IMR-90 (cell line): ENCODE data around the gene STOM. TPM values are rescaled to one million over a fixed set of nuclear protein-coding genes. Genes with fewer than 3 reads are reported as not detected.
A peak's percentile ranks its signal among the peaks of the same experiment; 100 is the strongest.

Source experiments
- ATAC-seq: fragments of 200-7000 bp; cut with Tn5 transposase; 2 replicates; pipeline ENCODE4 v1.9.1; 2020; ENCODE audit warnings: low read depth, mild to moderate bottlenecking, moderate library complexity
- BruUV-seq: library from RNA; stranded (reverse); fragments of 400-500 nt; replicated peaks from 2 replicates; lab custom pipeline; 2021; lab: Mats Ljungman, UMichigan
- CTCF ChIA-PET: fragments of 300-600 bp; formaldehyde crosslinking; extraction: SDS; loops from one replicate; lab custom pipeline; 2021; ENCODE audit warnings: antibody characterized with exemption; lab: Yijun Ruan, JAX
- POLR2A ChIA-PET: fragments of 300-600 bp; sonication (Branson Sonifier 250); formaldehyde crosslinking; loops from one replicate; lab custom pipeline; 2022; ENCODE audit warnings: antibody characterized with exemption; ENCODE audit not compliant: unreplicated experiment; lab: Charles Lee
- DNase-seq: peaks from one replicate; pipeline ENCODE4 v3.0.0; 2013
- H2AFZ ChIP-seq: replicated peaks from 2 replicates; pipeline ENCODE3; 2013; ENCODE audit warnings: low read length, mild to moderate bottlenecking; ENCODE audit not compliant: poor library complexity
- H2AK5ac ChIP-seq: 2 replicates; pipeline ENCODE4 v1.6.1; 2013; ENCODE audit warnings: low read depth, low read length, inconsistent platforms
- H2AK9ac ChIP-seq: replicated peaks from 2 replicates; pipeline ENCODE3; 2013; ENCODE audit warnings: mild to moderate bottlenecking, low read depth, low read length, moderate library complexity; ENCODE audit not compliant: poor library complexity
- H2BK120ac ChIP-seq: 2 replicates; pipeline ENCODE4 v1.6.1; 2013; ENCODE audit warnings: low read depth, low read length, inconsistent platforms
- H2BK15ac ChIP-seq: 3 replicates; pipeline ENCODE4 v1.6.1; 2013; ENCODE audit warnings: low read depth, low read length, inconsistent platforms
- H2BK20ac ChIP-seq: 2 replicates; pipeline ENCODE4 v1.6.1; 2013; ENCODE audit warnings: low read depth, mild to moderate bottlenecking, inconsistent platforms, low read length, moderate library complexity
- H2BK5ac ChIP-seq: 2 replicates; pipeline ENCODE4 v1.6.1; 2013; ENCODE audit warnings: mild to moderate bottlenecking, low read depth, low read length, inconsistent platforms; ENCODE audit not compliant: poor library complexity, severe bottlenecking
- H3K14ac ChIP-seq: replicated peaks from 2 replicates; pipeline ENCODE4 v1.6.1; 2013; ENCODE audit warnings: low read depth, low read length, inconsistent platforms
- H3K18ac ChIP-seq: 2 replicates; pipeline ENCODE4 v1.6.1; 2013; ENCODE audit warnings: low read depth, low read length, control low read depth
- H3K23ac ChIP-seq: 2 replicates; pipeline ENCODE4 v1.6.1; 2013; ENCODE audit warnings: low read depth, low read length, inconsistent platforms
- H3K27ac ChIP-seq: 2 replicates; pipeline ENCODE4 v1.5.1; 2013; ENCODE audit warnings: mild to moderate bottlenecking, control low read depth, low read length; ENCODE audit not compliant: insufficient read depth
- H3K27me3 ChIP-seq: 2 replicates; pipeline ENCODE4 v1.6.1; 2013; ENCODE audit warnings: low read length; ENCODE audit not compliant: control insufficient read depth, insufficient read depth
- H3K36me3 ChIP-seq: 2 replicates; pipeline ENCODE4 v1.6.1; 2013; ENCODE audit warnings: low read length, mixed read lengths; ENCODE audit not compliant: control insufficient read depth, insufficient read depth
- H3K4ac ChIP-seq: 2 replicates; pipeline ENCODE4 v1.6.1; 2013; ENCODE audit warnings: low read depth, low read length, inconsistent platforms
- H3K4me1 ChIP-seq: 2 replicates; pipeline ENCODE4 v1.6.1; 2013; ENCODE audit warnings: low read length, mixed read lengths; ENCODE audit not compliant: control insufficient read depth, insufficient read depth
- H3K4me2 ChIP-seq: 2 replicates; pipeline ENCODE4 v1.6.1; 2013; ENCODE audit warnings: low read depth, mild to moderate bottlenecking, control low read depth, low read length, moderate library complexity
- H3K4me3 ChIP-seq: 2 replicates; pipeline ENCODE4 v1.5.1; 2013; ENCODE audit warnings: low read depth, mild to moderate bottlenecking, control low read depth, low read length, moderate library complexity; ENCODE audit not compliant: insufficient read depth
- H3K56ac ChIP-seq: 2 replicates; pipeline ENCODE4 v1.6.1; 2013; ENCODE audit warnings: low read length, inconsistent platforms; ENCODE audit not compliant: insufficient read depth; ENCODE audit errors: extremely low read depth
- H3K79me1 ChIP-seq, 2 experiments: 2 replicates each; pipeline ENCODE4 v1.6.1; 2013; ENCODE audit warnings: low read length in 2 of 2, inconsistent platforms in 1 of 2, low read depth in 1 of 2
- H3K9ac ChIP-seq: 2 replicates; pipeline ENCODE4 v1.6.1; 2013; ENCODE audit warnings: low read depth, low read length, control low read depth
- H3K9me1 ChIP-seq: 2 replicates; pipeline ENCODE4 v1.6.1; 2013; ENCODE audit warnings: low read length, inconsistent platforms; ENCODE audit not compliant: insufficient read depth
- H3K9me3 ChIP-seq: 2 replicates; pipeline ENCODE4 v1.6.1; 2013; ENCODE audit warnings: low read length; ENCODE audit not compliant: control insufficient read depth, insufficient read depth
- H4K20me1 ChIP-seq: 2 replicates; pipeline ENCODE4 v1.6.1; 2013; ENCODE audit warnings: low read length, inconsistent platforms; ENCODE audit not compliant: insufficient read depth
- H4K5ac ChIP-seq: 2 replicates; pipeline ENCODE4 v1.6.1; 2013; ENCODE audit warnings: mild to moderate bottlenecking, low read depth, low read length, control low read depth
- H4K8ac ChIP-seq, 2 experiments: 2 replicates each; pipeline ENCODE4 v1.6.1; 2013; ENCODE audit warnings: low read depth in 2 of 2, low read length in 2 of 2, control low read depth in 1 of 2, inconsistent platforms in 1 of 2
- H4K91ac ChIP-seq: 2 replicates; pipeline ENCODE4 v1.6.1; 2013; ENCODE audit warnings: low read depth, low read length, inconsistent platforms; ENCODE audit not compliant: insufficient read depth
- CEBPB ChIP-seq: IDR thresholded peaks from 2 replicates; pipeline ENCODE4 v1.6.1; 2012; ENCODE audit warnings: low read depth, low read length, improper control_type of control experiment
- CHD1 ChIP-seq: IDR thresholded peaks from 2 replicates; pipeline ENCODE4 v1.6.1; 2012; ENCODE audit warnings: low read depth, low read length, improper control_type of control experiment
- POLR2A ChIP-seq: IDR thresholded peaks from 2 replicates; pipeline ENCODE4 v1.6.1; 2012; ENCODE audit warnings: mild to moderate bottlenecking, low read depth, low read length
- RCOR1 ChIP-seq: IDR thresholded peaks from 2 replicates; pipeline ENCODE4 v1.6.1; 2012; ENCODE audit warnings: mild to moderate bottlenecking, low read length, improper control_type of control experiment; ENCODE audit not compliant: insufficient replicate concordance
- RFX5 ChIP-seq: IDR thresholded peaks from 2 replicates; pipeline ENCODE4 v1.8.0; 2012; ENCODE audit warnings: low read depth, mild to moderate bottlenecking, low read length, moderate library complexity
- USF2 ChIP-seq: fragments of 150-350 bp; IDR thresholded peaks from 2 replicates; pipeline ENCODE4 v1.6.1; 2017; ENCODE audit warnings: mild to moderate bottlenecking, antibody characterized with exemption, low read length, low read depth
- WGBS, 2 experiments: methylation state at CpG; one replicate each; pipeline versions ENCODE4 v1.1.5 to v1.1.7; 2013; ENCODE audit warnings: missing lambda C conversion rate in 2 of 2; ENCODE audit not compliant: insufficient read length in 1 of 2; ENCODE audit errors: extremely low coverage in 2 of 2; 5-methylcytosine and 5-hydroxymethylcytosine counted together
- dilution Hi-C: fragments of 300-500 bp; cut with HindIII; formaldehyde crosslinking; loops from one replicate; pipeline ENCODE4 v1.14.3; 2018; ENCODE audit warnings: low sequenced_read_pairs; ENCODE audit not compliant: unreplicated experiment
- in situ Hi-C: fragments of 300-500 bp; cut with MboI; formaldehyde crosslinking; loops from 3 replicates; pipeline ENCODE4 v1.14.3; 2019; ENCODE audit warnings: low sequenced_read_pairs, inconsistent platforms, mixed read lengths
- intact Hi-C: fragments of 100-400 bp; cut with micrococcal nuclease; formaldehyde crosslinking; loops from 2 replicates; pipeline ENCODE4 v1.10.0; 2022
- polyA plus RNA-seq, 3 experiments: library from polyadenylated mRNA; depleted of rRNA; stranded (reverse); fragments of >200 nt; gene quantifications; 2 replicates each; pipeline ENCODE4 v1.2.3, GENCODE V29; 2012; ENCODE audit warnings: low replicate concordance in 1 of 3
- total RNA-seq: library from RNA; depleted of rRNA; stranded (reverse); fragments of >200 nt; gene quantifications from 2 replicates; pipeline ENCODE4 v1.2.3, GENCODE V29; 2012

The STOM gene
- total and polyA plus RNA-seq, 2 of the 4 experiments (the other 2 are of a cell fraction), result 78.4 to 84.8 TPM

GRCh38 chr9:121372239-121373010 lies 2.4 kb upstream of the STOM start:
- DNase-seq, result peak; percentile 68
- 87% methylated on average over 3 of the region's 6 CpGs; no CpG with 5 or more reads in 1 of the 2 experiments for WGBS, 2 experiments
- H2BK120ac ChIP-seq, result peak overlapping the region; percentile 92
- peak overlapping the region; percentile 95 for H2BK20ac ChIP-seq
- H2AFZ ChIP-seq, result no peak overlapping the region
- H3K4ac ChIP-seq, result peak overlapping the region; percentile 93
- no peaks in the 10 kb centered on the region for H3K36me3 ChIP-seq
- H4K91ac ChIP-seq, result peak overlapping the region; percentile 83
- no peak overlapping the region for H3K4me3 ChIP-seq
- peaks cover 6 to 34% of the 10 kb centered on the region in 2 experiments; a peak in 2 of 4 replicates for H3K79me1 ChIP-seq
- H2AK9ac ChIP-seq, result peak overlapping the region; percentile 62
- no peaks in the 10 kb centered on the region for H4K20me1 ChIP-seq
- peak overlapping the region; percentile 79 for H2BK5ac ChIP-seq
- H3K9me1 ChIP-seq, result peaks cover 13% of the 10 kb centered on the region
- BruUV-seq, result no TSS peak
- peak overlapping the region; percentile 77 for H3K14ac ChIP-seq
- POLR2A ChIA-PET, result interaction anchor here (0.6 kb wide), 1 partner anchor 157 kb away, joined by 4 read pairs; no protein-coding TSS in a partner anchor
- H3K9ac ChIP-seq, result 0 out of 2 replicates have a peak overlapping the region, but pooled peaks have one; percentile 7
- H4K5ac ChIP-seq, result peak overlapping the region; percentile 84
- CTCF ChIA-PET, result interaction anchor here (1.2 to 1.8 kb wide), 5 partner anchors 14 to 159 kb away, joined by 3 to 8 read pairs (median 4); no protein-coding TSS in a partner anchor
- peaks cover 14% of the 10 kb centered on the region for H3K4me1 ChIP-seq
- dilution Hi-C loops, result no loop called here
- H4K8ac ChIP-seq, result peak overlapping the region; percentile 12 to 82; a peak in 3 of 4 replicates
- no peaks in the 10 kb centered on the region for H3K9me3 ChIP-seq
- H2AK5ac ChIP-seq, result peak overlapping the region; percentile 81
- H3K23ac ChIP-seq, result peak overlapping the region; percentile 81
- peak overlapping the region; percentile 41 for H3K4me2 ChIP-seq
- peak overlapping the region; percentile 24; the same call in 1 of the 2 replicates for H3K56ac ChIP-seq
- peak overlapping the region; percentile 77; the same call in 2 of the 3 replicates for H2BK15ac ChIP-seq
- H3K27ac ChIP-seq, result peak overlapping the region; percentile 81
- in situ Hi-C loops, result no loop called here
- TF ChIP-seq CEBPB (peak; percentile 93), RCOR1 (no peak), RFX5 (no peak), CHD1 (no peak), POLR2A (no peak), USF2 (peak; percentile 49; the same call in 1 of the 2 replicates)
- no peak for ATAC-seq
- intact Hi-C loops, result loop anchor here (2.0 kb wide), 1 partner anchor 50 kb away; no protein-coding TSS in a partner anchor
- peak overlapping the region; percentile 78 for H3K18ac ChIP-seq
- H3K27me3 ChIP-seq, result no peaks in the 10 kb centered on the region
